H1 (cell line): Measurements from ENCODE around the gene ZNF473.

Source experiments
- ASH2L ChIP-seq: fragments of 200-600, 300-600 bp; sonication (generic); IDR thresholded peaks from one replicate; pipeline ENCODE4 v1.7.1; 2017; ENCODE audit warnings: low read length
- EP300 ChIP-seq, 2 experiments: IDR thresholded peaks; 1 replicate in 1 of 2; 2 replicates in 1 of 2; pipeline ENCODE4 v1.6.1; 2011 to 2012; ENCODE audit warnings: low read depth in 2 of 2, low read length in 2 of 2, mild to moderate bottlenecking in 2 of 2, borderline replicate concordance in 1 of 2, inconsistent platforms in 1 of 2, moderate library complexity in 1 of 2
- EZH2 ChIP-seq: fragments of 200-600 bp; sonication (generic); IDR thresholded peaks from 2 replicates; pipeline ENCODE4 v1.7.1; 2012; ENCODE audit warnings: low read depth, mild to moderate bottlenecking, moderate library complexity, low read length, inconsistent platforms; ENCODE audit not compliant: severe bottlenecking
- JUN ChIP-seq: IDR thresholded peaks from 2 replicates; pipeline ENCODE4 v1.6.1; 2011; ENCODE audit warnings: low read depth, mild to moderate bottlenecking, improper control_type of control experiment, low read length
- KDM1A ChIP-seq: fragments of 200-600, 300-600 bp; sonication (generic); IDR thresholded peaks from 2 replicates; pipeline ENCODE4 v1.7.1; 2016; ENCODE audit warnings: mild to moderate bottlenecking, low read length, borderline replicate concordance
- MAFK ChIP-seq: IDR thresholded peaks from 2 replicates; pipeline ENCODE4 v1.6.1; 2012; ENCODE audit warnings: low read depth, mild to moderate bottlenecking, improper control_type of control experiment, low read length
- PHF8 ChIP-seq: fragments of 200-600 bp; sonication (generic); conservative IDR thresholded peaks from 2 replicates; pipeline ENCODE4 v1.7.1; 2012; ENCODE audit warnings: low read depth, mild to moderate bottlenecking, inconsistent platforms, low read length, moderate library complexity
- POLR2A ChIP-seq, 2 experiments: IDR thresholded peaks; 1 replicate in 1 of 2; 2 replicates in 1 of 2; pipeline ENCODE4 v1.6.1; 2011; ENCODE audit warnings: low read depth in 2 of 2, low read length in 2 of 2, mild to moderate bottlenecking in 2 of 2; ENCODE audit errors: control extremely low read depth in 1 of 2
- POLR2AphosphoS5 ChIP-seq: IDR thresholded peaks from 2 replicates; pipeline ENCODE4 v1.6.1; 2011; ENCODE audit warnings: low read depth, low read length
- TF ChIP-seq, protein P1 (sequence below), 3 experiments: IDR thresholded peaks; 1 replicate in 2 of 3; 2 replicates in 1 of 3; pipeline versions ENCODE4 v1.5.1 to v1.6.1; 2011; ENCODE audit warnings: low read length in 3 of 3, mild to moderate bottlenecking in 3 of 3, inconsistent platforms in 2 of 3, low read depth in 1 of 3, moderate library complexity in 1 of 3; ENCODE audit not compliant: insufficient read depth in 1 of 3; ENCODE audit errors: control extremely low read depth in 1 of 3
- TF ChIP-seq, protein P2 (sequence below): IDR thresholded peaks from 2 replicates; pipeline ENCODE4 v1.6.1; 2011; ENCODE audit warnings: low read length, improper control_type of control experiment
- TF ChIP-seq, protein P3 (sequence below): IDR thresholded peaks from 2 replicates; pipeline ENCODE4 v1.6.1; 2012; ENCODE audit warnings: inconsistent platforms

DNA sequence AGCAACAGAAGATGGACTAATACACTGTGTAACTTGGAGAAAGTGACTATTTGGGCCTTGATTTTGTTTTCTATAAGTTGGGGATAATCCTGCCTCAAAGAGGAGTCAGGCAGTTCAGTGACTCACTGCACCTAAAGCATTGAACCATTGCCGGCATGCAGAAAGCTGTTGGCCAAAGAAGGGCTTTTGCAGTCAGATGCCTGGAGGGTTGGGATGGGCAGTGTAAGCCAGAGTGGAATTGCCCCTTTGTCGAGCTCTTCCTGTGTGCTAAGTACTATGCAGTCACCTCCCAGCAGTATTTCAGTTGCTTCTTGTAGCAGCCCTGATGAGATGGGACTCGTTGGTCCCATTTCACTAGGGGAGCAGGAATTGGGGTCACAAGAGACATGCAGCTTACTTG is 11.1 kb downstream of the ZNF473 start:
- TF ChIP-seq, protein P1, sequence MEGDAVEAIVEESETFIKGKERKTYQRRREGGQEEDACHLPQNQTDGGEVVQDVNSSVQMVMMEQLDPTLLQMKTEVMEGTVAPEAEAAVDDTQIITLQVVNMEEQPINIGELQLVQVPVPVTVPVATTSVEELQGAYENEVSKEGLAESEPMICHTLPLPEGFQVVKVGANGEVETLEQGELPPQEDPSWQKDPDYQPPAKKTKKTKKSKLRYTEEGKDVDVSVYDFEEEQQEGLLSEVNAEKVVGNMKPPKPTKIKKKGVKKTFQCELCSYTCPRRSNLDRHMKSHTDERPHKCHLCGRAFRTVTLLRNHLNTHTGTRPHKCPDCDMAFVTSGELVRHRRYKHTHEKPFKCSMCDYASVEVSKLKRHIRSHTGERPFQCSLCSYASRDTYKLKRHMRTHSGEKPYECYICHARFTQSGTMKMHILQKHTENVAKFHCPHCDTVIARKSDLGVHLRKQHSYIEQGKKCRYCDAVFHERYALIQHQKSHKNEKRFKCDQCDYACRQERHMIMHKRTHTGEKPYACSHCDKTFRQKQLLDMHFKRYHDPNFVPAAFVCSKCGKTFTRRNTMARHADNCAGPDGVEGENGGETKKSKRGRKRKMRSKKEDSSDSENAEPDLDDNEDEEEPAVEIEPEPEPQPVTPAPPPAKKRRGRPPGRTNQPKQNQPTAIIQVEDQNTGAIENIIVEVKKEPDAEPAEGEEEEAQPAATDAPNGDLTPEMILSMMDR (IDR thresholded peaks at IDR 0.05; ENCODE audit: control extremely low read depth in 1 of 3, insufficient read depth in 1 of 3, low read depth in 1 of 3, low read length in 3 of 3), result no peak
- no peak for TF ChIP-seq EP300 (IDR thresholded peaks at IDR 0.05; ENCODE audit: borderline replicate concordance in 1 of 2, low read depth in 2 of 2, low read length in 2 of 2)
- no peak for TF ChIP-seq KDM1A
- TF ChIP-seq POLR2A (IDR thresholded peaks at IDR 0.05; ENCODE audit: control extremely low read depth in 1 of 2, low read depth in 2 of 2, low read length in 2 of 2), result no peak
- no peak for TF ChIP-seq POLR2AphosphoS5
- TF ChIP-seq MAFK, result no peak
- TF ChIP-seq PHF8, result no peak
- TF ChIP-seq JUN, result no peak
- TF ChIP-seq, protein P2, sequence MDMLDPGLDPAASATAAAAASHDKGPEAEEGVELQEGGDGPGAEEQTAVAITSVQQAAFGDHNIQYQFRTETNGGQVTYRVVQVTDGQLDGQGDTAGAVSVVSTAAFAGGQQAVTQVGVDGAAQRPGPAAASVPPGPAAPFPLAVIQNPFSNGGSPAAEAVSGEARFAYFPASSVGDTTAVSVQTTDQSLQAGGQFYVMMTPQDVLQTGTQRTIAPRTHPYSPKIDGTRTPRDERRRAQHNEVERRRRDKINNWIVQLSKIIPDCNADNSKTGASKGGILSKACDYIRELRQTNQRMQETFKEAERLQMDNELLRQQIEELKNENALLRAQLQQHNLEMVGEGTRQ, result no peak
- TF ChIP-seq ASH2L, result no peak
- no peak for TF ChIP-seq EZH2
- TF ChIP-seq, protein P3, sequence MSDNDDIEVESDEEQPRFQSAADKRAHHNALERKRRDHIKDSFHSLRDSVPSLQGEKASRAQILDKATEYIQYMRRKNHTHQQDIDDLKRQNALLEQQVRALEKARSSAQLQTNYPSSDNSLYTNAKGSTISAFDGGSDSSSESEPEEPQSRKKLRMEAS, result no peak
